GM21576 (cell line): Measurements from ENCODE around the gene LCLAT1.

Experiments used
- ATAC-seq: cut with Tn5 transposase; IDR thresholded peaks from one replicate; pipeline ENCODE4 v1.9.1; 2021; ENCODE audit warnings: mild to moderate bottlenecking, moderate library complexity; ENCODE audit not compliant: unreplicated experiment

The LCLAT1 gene

GRCh38 chr2:30663806-30664205 is 216.8 kb downstream of the LCLAT1 start:
- ATAC-seq = no peak

GRCh38 chr2:30664761-30665358 is 217.8 kb downstream of the LCLAT1 start:
- ATAC-seq = no peak

GRCh38 chr2:30665761-30666265 is 218.8 kb downstream of the LCLAT1 start:
- no peak for ATAC-seq

GRCh38 chr2:30666266-30666874 is 219.3 kb downstream of the LCLAT1 start:
- no peak for ATAC-seq

GRCh38 chr2:30670453-30670852 is 223.4 kb downstream of the LCLAT1 start:
- ATAC-seq = no peak

- ATAC-seq = no peak
Measured at GRCh38 chr2:30673127-30673526, 226.1 kb downstream of the LCLAT1 start.

GRCh38 chr2:30675758-30676157 is 228.7 kb downstream of the LCLAT1 start:
- no peak for ATAC-seq

- no peak for ATAC-seq
Measured at GRCh38 chr2:30677231-30677630, 230.2 kb downstream of the LCLAT1 start.

- no peak for ATAC-seq
Measured at GRCh38 chr2:30677861-30678385, 230.9 kb downstream of the LCLAT1 start.

- ATAC-seq = no peak
Measured at GRCh38 chr2:30678410-30679137, 231.5 kb downstream of the LCLAT1 start.

- ATAC-seq = no peak
Measured at GRCh38 chr2:30679426-30680088, 232.5 kb downstream of the LCLAT1 start.

- ATAC-seq = no peak
Measured at GRCh38 chr2:30680121-30680520, 233.1 kb downstream of the LCLAT1 start.

GRCh38 chr2:30681022-30681421 is 234.0 kb downstream of the LCLAT1 start:
- ATAC-seq = no peak

GRCh38 chr2:30683236-30683956 is 236.3 kb downstream of the LCLAT1 start:
- peak; percentile 56 for ATAC-seq

- ATAC-seq = no peak
Measured at GRCh38 chr2:30684026-30684425, 237.0 kb downstream of the LCLAT1 start.

- ATAC-seq = no peak
Measured at GRCh38 chr2:30684516-30684915, 237.5 kb downstream of the LCLAT1 start.

GRCh38 chr2:30684996-30685395 is 237.9 kb downstream of the LCLAT1 start:
- no peak for ATAC-seq

- no peak for ATAC-seq
Measured at GRCh38 chr2:30686000-30686399, 239.0 kb downstream of the LCLAT1 start.

GRCh38 chr2:30686669-30687068 is 239.6 kb downstream of the LCLAT1 start:
- ATAC-seq = no peak

GRCh38 chr2:30688956-30689401 is 241.9 kb downstream of the LCLAT1 start:
- no peak for ATAC-seq
